IMR-90 (cell line): ENCODE measurements around the gene IL22RA2. TPM values are rescaled to one million over a fixed set of nuclear protein-coding genes. Genes with fewer than 3 reads are reported as not detected.

Experiments used
- ATAC-seq: fragments of 200-7000 bp; cut with Tn5 transposase; 2 replicates; pipeline ENCODE4 v1.9.1; 2020; ENCODE audit warnings: low read depth, mild to moderate bottlenecking, moderate library complexity
- BruUV-seq: library from RNA; stranded (reverse); fragments of 400-500 nt; replicated peaks from 2 replicates; lab custom pipeline; 2021; lab: Mats Ljungman, UMichigan
- CTCF ChIA-PET: fragments of 300-600 bp; formaldehyde crosslinking; extraction: SDS; loops from one replicate; lab custom pipeline; 2021; ENCODE audit warnings: antibody characterized with exemption; lab: Yijun Ruan, JAX
- POLR2A ChIA-PET: fragments of 300-600 bp; sonication (Branson Sonifier 250); formaldehyde crosslinking; loops from one replicate; lab custom pipeline; 2022; ENCODE audit warnings: antibody characterized with exemption; ENCODE audit not compliant: unreplicated experiment; lab: Charles Lee
- DNase-seq: peaks from one replicate; pipeline ENCODE4 v3.0.0; 2013
- H2AFZ ChIP-seq: replicated peaks from 2 replicates; pipeline ENCODE3; 2013; ENCODE audit warnings: low read length, mild to moderate bottlenecking; ENCODE audit not compliant: poor library complexity
- H2AK5ac ChIP-seq: 2 replicates; pipeline ENCODE4 v1.6.1; 2013; ENCODE audit warnings: low read depth, low read length, inconsistent platforms
- H2AK9ac ChIP-seq: replicated peaks from 2 replicates; pipeline ENCODE3; 2013; ENCODE audit warnings: mild to moderate bottlenecking, low read depth, low read length, moderate library complexity; ENCODE audit not compliant: poor library complexity
- H2BK120ac ChIP-seq: 2 replicates; pipeline ENCODE4 v1.6.1; 2013; ENCODE audit warnings: low read depth, low read length, inconsistent platforms
- H2BK15ac ChIP-seq: 3 replicates; pipeline ENCODE4 v1.6.1; 2013; ENCODE audit warnings: low read depth, low read length, inconsistent platforms
- H2BK20ac ChIP-seq: 2 replicates; pipeline ENCODE4 v1.6.1; 2013; ENCODE audit warnings: low read depth, mild to moderate bottlenecking, inconsistent platforms, low read length, moderate library complexity
- H2BK5ac ChIP-seq: 2 replicates; pipeline ENCODE4 v1.6.1; 2013; ENCODE audit warnings: mild to moderate bottlenecking, low read depth, low read length, inconsistent platforms; ENCODE audit not compliant: poor library complexity, severe bottlenecking
- H3K14ac ChIP-seq: replicated peaks from 2 replicates; pipeline ENCODE4 v1.6.1; 2013; ENCODE audit warnings: low read depth, low read length, inconsistent platforms
- H3K18ac ChIP-seq: 2 replicates; pipeline ENCODE4 v1.6.1; 2013; ENCODE audit warnings: low read depth, low read length, control low read depth
- H3K23ac ChIP-seq: 2 replicates; pipeline ENCODE4 v1.6.1; 2013; ENCODE audit warnings: low read depth, low read length, inconsistent platforms
- H3K27ac ChIP-seq: 2 replicates; pipeline ENCODE4 v1.5.1; 2013; ENCODE audit warnings: mild to moderate bottlenecking, control low read depth, low read length; ENCODE audit not compliant: insufficient read depth
- H3K27me3 ChIP-seq: 2 replicates; pipeline ENCODE4 v1.6.1; 2013; ENCODE audit warnings: low read length; ENCODE audit not compliant: control insufficient read depth, insufficient read depth
- H3K36me3 ChIP-seq: 2 replicates; pipeline ENCODE4 v1.6.1; 2013; ENCODE audit warnings: low read length, mixed read lengths; ENCODE audit not compliant: control insufficient read depth, insufficient read depth
- H3K4ac ChIP-seq: 2 replicates; pipeline ENCODE4 v1.6.1; 2013; ENCODE audit warnings: low read depth, low read length, inconsistent platforms
- H3K4me1 ChIP-seq: 2 replicates; pipeline ENCODE4 v1.6.1; 2013; ENCODE audit warnings: low read length, mixed read lengths; ENCODE audit not compliant: control insufficient read depth, insufficient read depth
- H3K4me2 ChIP-seq: 2 replicates; pipeline ENCODE4 v1.6.1; 2013; ENCODE audit warnings: low read depth, mild to moderate bottlenecking, control low read depth, low read length, moderate library complexity
- H3K4me3 ChIP-seq: 2 replicates; pipeline ENCODE4 v1.5.1; 2013; ENCODE audit warnings: low read depth, mild to moderate bottlenecking, control low read depth, low read length, moderate library complexity; ENCODE audit not compliant: insufficient read depth
- H3K56ac ChIP-seq: 2 replicates; pipeline ENCODE4 v1.6.1; 2013; ENCODE audit warnings: low read length, inconsistent platforms; ENCODE audit not compliant: insufficient read depth; ENCODE audit errors: extremely low read depth
- H3K79me1 ChIP-seq, 2 experiments: 2 replicates each; pipeline ENCODE4 v1.6.1; 2013; ENCODE audit warnings: low read length in 2 of 2, inconsistent platforms in 1 of 2, low read depth in 1 of 2
- H3K9ac ChIP-seq: 2 replicates; pipeline ENCODE4 v1.6.1; 2013; ENCODE audit warnings: low read depth, low read length, control low read depth
- H3K9me1 ChIP-seq: 2 replicates; pipeline ENCODE4 v1.6.1; 2013; ENCODE audit warnings: low read length, inconsistent platforms; ENCODE audit not compliant: insufficient read depth
- H3K9me3 ChIP-seq: 2 replicates; pipeline ENCODE4 v1.6.1; 2013; ENCODE audit warnings: low read length; ENCODE audit not compliant: control insufficient read depth, insufficient read depth
- H4K20me1 ChIP-seq: 2 replicates; pipeline ENCODE4 v1.6.1; 2013; ENCODE audit warnings: low read length, inconsistent platforms; ENCODE audit not compliant: insufficient read depth
- H4K5ac ChIP-seq: 2 replicates; pipeline ENCODE4 v1.6.1; 2013; ENCODE audit warnings: mild to moderate bottlenecking, low read depth, low read length, control low read depth
- H4K8ac ChIP-seq, 2 experiments: 2 replicates each; pipeline ENCODE4 v1.6.1; 2013; ENCODE audit warnings: low read depth in 2 of 2, low read length in 2 of 2, control low read depth in 1 of 2, inconsistent platforms in 1 of 2
- H4K91ac ChIP-seq: 2 replicates; pipeline ENCODE4 v1.6.1; 2013; ENCODE audit warnings: low read depth, low read length, inconsistent platforms; ENCODE audit not compliant: insufficient read depth
- BHLHE40 ChIP-seq: fragments of 150-350 bp; IDR thresholded peaks from 2 replicates; pipeline ENCODE4 v1.6.1; 2016; ENCODE audit warnings: mild to moderate bottlenecking, low read depth, low read length
- CEBPB ChIP-seq: IDR thresholded peaks from 2 replicates; pipeline ENCODE4 v1.6.1; 2012; ENCODE audit warnings: low read depth, low read length, improper control_type of control experiment
- CHD1 ChIP-seq: IDR thresholded peaks from 2 replicates; pipeline ENCODE4 v1.6.1; 2012; ENCODE audit warnings: low read depth, low read length, improper control_type of control experiment
- FOS ChIP-seq: fragments of 150-350 bp; IDR thresholded peaks from 2 replicates; pipeline ENCODE4 v1.6.1; 2016; ENCODE audit warnings: low read depth, low read length
- MAFK ChIP-seq: IDR thresholded peaks from 2 replicates; pipeline ENCODE4 v1.6.1; 2012; ENCODE audit warnings: low read depth, low read length, improper control_type of control experiment
- MAZ ChIP-seq: IDR thresholded peaks from 2 replicates; pipeline ENCODE4 v1.6.1; 2012; ENCODE audit warnings: low read depth, mild to moderate bottlenecking, low read length, improper control_type of control experiment, moderate library complexity, borderline replicate concordance
- MXI1 ChIP-seq: IDR thresholded peaks from 2 replicates; pipeline ENCODE4 v1.6.1; 2012; ENCODE audit warnings: low read depth, mild to moderate bottlenecking, low read length, moderate library complexity, borderline replicate concordance
- NFE2L2 ChIP-seq: fragments of 150-350 bp; IDR thresholded peaks from 2 replicates; pipeline ENCODE4 v1.6.1; 2016; ENCODE audit warnings: low read depth, mild to moderate bottlenecking, low read length
- POLR2A ChIP-seq: IDR thresholded peaks from 2 replicates; pipeline ENCODE4 v1.6.1; 2012; ENCODE audit warnings: mild to moderate bottlenecking, low read depth, low read length
- RAD21 ChIP-seq: IDR thresholded peaks from 2 replicates; pipeline ENCODE4 v1.6.1; 2012; ENCODE audit warnings: low read length, improper control_type of control experiment
- RCOR1 ChIP-seq: IDR thresholded peaks from 2 replicates; pipeline ENCODE4 v1.6.1; 2012; ENCODE audit warnings: mild to moderate bottlenecking, low read length, improper control_type of control experiment; ENCODE audit not compliant: insufficient replicate concordance
- RFX5 ChIP-seq: IDR thresholded peaks from 2 replicates; pipeline ENCODE4 v1.8.0; 2012; ENCODE audit warnings: low read depth, mild to moderate bottlenecking, low read length, moderate library complexity
- SMC3 ChIP-seq: fragments of 150-350 bp; IDR thresholded peaks from 2 replicates; pipeline ENCODE4 v1.6.1; 2016; ENCODE audit warnings: low read depth, mild to moderate bottlenecking, antibody characterized with exemption, low read length, moderate library complexity
- WGBS, 2 experiments: methylation state at CpG; one replicate each; pipeline versions ENCODE4 v1.1.5 to v1.1.7; 2013; ENCODE audit warnings: missing lambda C conversion rate in 2 of 2; ENCODE audit not compliant: insufficient read length in 1 of 2; ENCODE audit errors: extremely low coverage in 2 of 2; 5-methylcytosine and 5-hydroxymethylcytosine counted together
- dilution Hi-C: fragments of 300-500 bp; cut with HindIII; formaldehyde crosslinking; loops from one replicate; pipeline ENCODE4 v1.14.3; 2018; ENCODE audit warnings: low sequenced_read_pairs; ENCODE audit not compliant: unreplicated experiment
- in situ Hi-C: fragments of 300-500 bp; cut with MboI; formaldehyde crosslinking; loops from 3 replicates; pipeline ENCODE4 v1.14.3; 2019; ENCODE audit warnings: low sequenced_read_pairs, inconsistent platforms, mixed read lengths
- intact Hi-C: fragments of 100-400 bp; cut with micrococcal nuclease; formaldehyde crosslinking; loops from 2 replicates; pipeline ENCODE4 v1.10.0; 2022
- polyA plus RNA-seq, 3 experiments: library from polyadenylated mRNA; depleted of rRNA; stranded (reverse); fragments of >200 nt; gene quantifications; 2 replicates each; pipeline ENCODE4 v1.2.3, GENCODE V29; 2012; ENCODE audit warnings: low replicate concordance in 1 of 3
- total RNA-seq: library from RNA; depleted of rRNA; stranded (reverse); fragments of >200 nt; gene quantifications from 2 replicates; pipeline ENCODE4 v1.2.3, GENCODE V29; 2012
- TF ChIP-seq, protein P1 (sequence below): conservative IDR thresholded peaks from 2 replicates; pipeline ENCODE4 v1.5.1; 2012; ENCODE audit warnings: mild to moderate bottlenecking, low read depth, low read length, improper control_type of control experiment
- TF ChIP-seq, protein P2 (sequence below): fragments of 150-350 bp; IDR thresholded peaks from 2 replicates; pipeline ENCODE4 v1.6.1; 2017; ENCODE audit warnings: mild to moderate bottlenecking, antibody characterized with exemption, low read length, low read depth
- TF ChIP-seq, protein P3 (sequence below): fragments of 150-350 bp; IDR thresholded peaks from 2 replicates; pipeline ENCODE4 v1.6.1; 2016; ENCODE audit warnings: low read depth, mild to moderate bottlenecking, low read length, moderate library complexity, borderline replicate concordance

Gene IL22RA2
- total and polyA plus RNA-seq, 2 of the 4 experiments (the other 2 are of a cell fraction): not detected

DNA sequence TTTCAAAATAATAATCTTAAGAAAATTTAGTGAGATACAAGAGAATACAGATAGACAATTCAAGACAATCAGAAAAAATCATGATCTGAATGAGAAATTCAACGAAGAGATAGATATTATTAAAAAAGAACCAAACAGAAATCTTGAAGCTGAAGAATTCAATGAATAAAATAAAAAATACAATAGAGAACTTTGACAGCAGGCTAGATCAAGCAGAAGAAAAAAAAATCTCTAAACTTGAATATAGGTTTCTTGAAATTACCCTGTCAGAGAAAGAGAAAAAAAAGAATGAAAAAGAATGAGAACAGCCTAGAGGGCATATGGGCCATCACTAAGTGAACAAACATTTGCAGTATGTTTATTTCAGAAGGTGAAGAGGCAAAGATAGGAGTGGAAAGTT lies 39.0 kb downstream of the IL22RA2 start:
- no CpG with 5 or more reads among the region's 1 CpG for WGBS, 2 experiments
- ChIA-PET CTCF (no interaction called here), POLR2A (no interaction called here)
- Histone ChIP-seq H2BK20ac (no peak overlapping the region), H4K91ac (no peak overlapping the region), H3K9ac (no peak overlapping the region), H3K9me1 (no peaks in the 10 kb centered on the region), H3K9me3 (peaks cover 4% of the 10 kb centered on the region), H3K4ac (no peak overlapping the region), H3K56ac (no peak overlapping the region), H2BK120ac (no peak overlapping the region), H3K4me3 (no peak overlapping the region), H3K4me2 (no peak overlapping the region), H4K8ac (no peak overlapping the region), H4K20me1 (no peaks in the 10 kb centered on the region), H4K5ac (no peak overlapping the region), H2BK5ac (no peak overlapping the region), H3K4me1 (no peaks in the 10 kb centered on the region), H3K18ac (no peak overlapping the region), H3K79me1 (no peaks in the 10 kb centered on the region), H3K14ac (no peak overlapping the region), H3K27me3 (no peaks in the 10 kb centered on the region), H2BK15ac (no peak overlapping the region), H2AFZ (no peak overlapping the region), H2AK9ac (no peak overlapping the region), H2AK5ac (no peak overlapping the region), H3K27ac (no peak overlapping the region), H3K36me3 (no peaks in the 10 kb centered on the region), H3K23ac (no peak overlapping the region)
- TF ChIP-seq CHD1: no peak
- TF ChIP-seq SMC3: no peak
- TF ChIP-seq, protein P1, sequence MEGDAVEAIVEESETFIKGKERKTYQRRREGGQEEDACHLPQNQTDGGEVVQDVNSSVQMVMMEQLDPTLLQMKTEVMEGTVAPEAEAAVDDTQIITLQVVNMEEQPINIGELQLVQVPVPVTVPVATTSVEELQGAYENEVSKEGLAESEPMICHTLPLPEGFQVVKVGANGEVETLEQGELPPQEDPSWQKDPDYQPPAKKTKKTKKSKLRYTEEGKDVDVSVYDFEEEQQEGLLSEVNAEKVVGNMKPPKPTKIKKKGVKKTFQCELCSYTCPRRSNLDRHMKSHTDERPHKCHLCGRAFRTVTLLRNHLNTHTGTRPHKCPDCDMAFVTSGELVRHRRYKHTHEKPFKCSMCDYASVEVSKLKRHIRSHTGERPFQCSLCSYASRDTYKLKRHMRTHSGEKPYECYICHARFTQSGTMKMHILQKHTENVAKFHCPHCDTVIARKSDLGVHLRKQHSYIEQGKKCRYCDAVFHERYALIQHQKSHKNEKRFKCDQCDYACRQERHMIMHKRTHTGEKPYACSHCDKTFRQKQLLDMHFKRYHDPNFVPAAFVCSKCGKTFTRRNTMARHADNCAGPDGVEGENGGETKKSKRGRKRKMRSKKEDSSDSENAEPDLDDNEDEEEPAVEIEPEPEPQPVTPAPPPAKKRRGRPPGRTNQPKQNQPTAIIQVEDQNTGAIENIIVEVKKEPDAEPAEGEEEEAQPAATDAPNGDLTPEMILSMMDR: no peak
- TF ChIP-seq BHLHE40: no peak
- TF ChIP-seq RFX5: no peak
- no peak for TF ChIP-seq RCOR1
- no peak for TF ChIP-seq CEBPB
- TF ChIP-seq POLR2A: no peak
- TF ChIP-seq, protein P2, sequence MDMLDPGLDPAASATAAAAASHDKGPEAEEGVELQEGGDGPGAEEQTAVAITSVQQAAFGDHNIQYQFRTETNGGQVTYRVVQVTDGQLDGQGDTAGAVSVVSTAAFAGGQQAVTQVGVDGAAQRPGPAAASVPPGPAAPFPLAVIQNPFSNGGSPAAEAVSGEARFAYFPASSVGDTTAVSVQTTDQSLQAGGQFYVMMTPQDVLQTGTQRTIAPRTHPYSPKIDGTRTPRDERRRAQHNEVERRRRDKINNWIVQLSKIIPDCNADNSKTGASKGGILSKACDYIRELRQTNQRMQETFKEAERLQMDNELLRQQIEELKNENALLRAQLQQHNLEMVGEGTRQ: no peak
- TF ChIP-seq, protein P3, sequence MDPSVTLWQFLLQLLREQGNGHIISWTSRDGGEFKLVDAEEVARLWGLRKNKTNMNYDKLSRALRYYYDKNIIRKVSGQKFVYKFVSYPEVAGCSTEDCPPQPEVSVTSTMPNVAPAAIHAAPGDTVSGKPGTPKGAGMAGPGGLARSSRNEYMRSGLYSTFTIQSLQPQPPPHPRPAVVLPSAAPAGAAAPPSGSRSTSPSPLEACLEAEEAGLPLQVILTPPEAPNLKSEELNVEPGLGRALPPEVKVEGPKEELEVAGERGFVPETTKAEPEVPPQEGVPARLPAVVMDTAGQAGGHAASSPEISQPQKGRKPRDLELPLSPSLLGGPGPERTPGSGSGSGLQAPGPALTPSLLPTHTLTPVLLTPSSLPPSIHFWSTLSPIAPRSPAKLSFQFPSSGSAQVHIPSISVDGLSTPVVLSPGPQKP: no peak
- no peak for TF ChIP-seq MAFK
- TF ChIP-seq MAZ: no peak
- no peak for TF ChIP-seq RAD21
- no peak for TF ChIP-seq NFE2L2
- TF ChIP-seq MXI1: no peak
- no peak for TF ChIP-seq FOS
- no TSS peak for BruUV-seq
- in situ Hi-C loops: no loop called here
- no peak for DNase-seq
- intact Hi-C loops: loop anchor here (10.0 kb wide), 1 partner anchor 280 kb away; no protein-coding TSS in a partner anchor
- no peak for ATAC-seq
- dilution Hi-C loops: no loop called here
